HG03108 (cell line): ENCODE results near the gene PDE11A.

ENCODE experiments used
- ATAC-seq: cut with Tn5 transposase; IDR thresholded peaks from one replicate; pipeline ENCODE4 v1.9.1; 2021; ENCODE audit warnings: moderate library complexity; ENCODE audit not compliant: unreplicated experiment

Gene PDE11A

DNA sequence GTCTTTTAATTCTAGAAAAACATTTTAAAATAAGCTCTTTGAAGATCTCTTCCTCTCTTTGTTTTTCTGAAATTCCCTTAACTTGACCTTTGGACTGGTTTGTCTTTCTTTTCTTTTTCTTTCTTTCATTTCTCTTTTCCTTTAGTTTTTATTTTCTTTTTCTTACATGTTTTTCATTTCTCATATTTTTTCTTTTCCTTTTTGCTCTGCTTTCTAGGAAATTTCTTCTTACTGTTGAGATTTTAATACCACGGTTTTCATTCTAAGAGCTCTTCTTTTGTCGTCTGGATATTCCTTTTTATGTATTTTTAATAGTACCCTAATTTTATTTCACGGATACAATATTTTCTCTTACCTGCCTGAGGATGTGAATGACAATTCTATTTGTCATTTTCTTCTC lies 342.2 kb downstream of the PDE11A start:
- ATAC-seq, result no peak

DNA sequence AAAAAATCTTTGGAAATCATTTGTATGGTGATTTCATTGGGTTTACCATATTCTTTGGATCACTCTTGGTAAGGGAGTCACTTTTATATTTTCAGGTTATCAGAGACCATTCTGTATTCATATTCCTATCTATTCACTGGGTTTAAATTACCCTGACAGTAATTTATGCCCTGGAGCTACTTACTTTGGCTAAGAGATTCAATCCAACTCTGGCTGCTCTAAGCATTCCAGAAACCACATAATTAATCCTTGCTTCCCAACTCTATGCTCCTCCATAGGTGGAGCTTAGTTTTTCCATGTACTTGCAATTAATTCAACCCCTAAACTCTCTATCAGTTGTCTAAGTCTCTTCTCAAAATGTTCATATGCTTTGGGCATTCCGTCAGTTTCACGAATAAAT lies 343.7 kb downstream of the PDE11A start:
- no peak for ATAC-seq

GRCh38 chr2:177728399-177728765 lies 344.2 kb downstream of the PDE11A start:
- ATAC-seq, result no peak

DNA sequence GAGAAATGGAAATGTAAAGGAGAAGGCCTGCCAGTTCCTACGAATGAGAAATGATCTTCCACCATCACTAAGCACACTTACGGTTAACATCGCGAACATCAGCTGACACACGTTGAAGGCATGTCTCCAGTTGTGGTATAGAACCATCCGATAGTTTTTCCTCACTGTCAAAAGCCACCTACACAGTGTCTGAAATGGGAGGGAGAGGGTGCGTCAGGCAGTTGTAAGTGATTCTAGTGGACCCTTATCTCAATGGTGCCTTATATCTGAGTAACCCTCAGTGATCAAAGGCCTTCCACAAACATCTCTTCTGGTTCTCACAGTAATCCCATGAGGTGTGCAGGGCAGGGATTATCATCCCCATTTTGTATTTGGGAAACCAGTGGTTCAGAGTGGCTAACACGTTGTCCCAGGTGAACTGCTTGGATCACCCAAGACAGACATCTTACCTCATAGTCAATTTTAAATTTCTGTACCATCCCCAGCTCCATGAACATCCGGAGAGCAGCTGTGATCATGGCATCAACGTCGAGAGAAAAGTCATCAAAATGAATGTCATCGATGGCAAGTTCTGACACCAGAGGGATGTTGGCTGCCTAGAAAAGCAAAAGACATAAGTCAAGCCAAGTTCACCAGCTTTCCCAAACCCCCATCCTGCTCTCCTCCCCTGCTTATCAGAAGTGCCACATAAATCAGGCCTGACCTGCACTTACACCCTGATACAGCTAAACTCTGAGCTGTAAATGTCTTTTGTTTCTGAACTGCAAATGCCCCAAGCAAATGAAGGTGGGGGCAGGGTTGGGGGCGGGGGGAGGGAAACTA lies 344.8 kb downstream of the PDE11A start:
- ATAC-seq, result no peak

DNA sequence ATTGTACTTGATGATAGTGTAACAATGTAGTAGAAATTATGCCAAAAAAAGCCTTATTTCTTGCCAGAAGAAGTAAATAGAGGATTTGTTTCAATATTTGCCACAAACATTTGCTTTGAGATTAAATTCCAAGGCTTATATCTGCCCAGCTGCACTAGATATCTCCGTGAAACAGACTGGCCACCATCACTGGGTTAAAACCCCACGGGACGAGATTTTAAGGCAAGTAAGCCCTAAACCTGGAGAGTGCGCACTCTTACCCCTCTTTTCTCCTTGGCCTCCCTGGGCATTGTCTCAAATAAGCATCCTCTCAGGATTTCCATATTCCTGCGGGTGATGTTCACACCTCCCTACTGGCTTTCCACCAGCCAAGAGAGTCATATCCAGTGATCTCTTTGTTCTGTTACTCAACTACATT lies 345.6 kb downstream of the PDE11A start:
- ATAC-seq, result no peak

DNA sequence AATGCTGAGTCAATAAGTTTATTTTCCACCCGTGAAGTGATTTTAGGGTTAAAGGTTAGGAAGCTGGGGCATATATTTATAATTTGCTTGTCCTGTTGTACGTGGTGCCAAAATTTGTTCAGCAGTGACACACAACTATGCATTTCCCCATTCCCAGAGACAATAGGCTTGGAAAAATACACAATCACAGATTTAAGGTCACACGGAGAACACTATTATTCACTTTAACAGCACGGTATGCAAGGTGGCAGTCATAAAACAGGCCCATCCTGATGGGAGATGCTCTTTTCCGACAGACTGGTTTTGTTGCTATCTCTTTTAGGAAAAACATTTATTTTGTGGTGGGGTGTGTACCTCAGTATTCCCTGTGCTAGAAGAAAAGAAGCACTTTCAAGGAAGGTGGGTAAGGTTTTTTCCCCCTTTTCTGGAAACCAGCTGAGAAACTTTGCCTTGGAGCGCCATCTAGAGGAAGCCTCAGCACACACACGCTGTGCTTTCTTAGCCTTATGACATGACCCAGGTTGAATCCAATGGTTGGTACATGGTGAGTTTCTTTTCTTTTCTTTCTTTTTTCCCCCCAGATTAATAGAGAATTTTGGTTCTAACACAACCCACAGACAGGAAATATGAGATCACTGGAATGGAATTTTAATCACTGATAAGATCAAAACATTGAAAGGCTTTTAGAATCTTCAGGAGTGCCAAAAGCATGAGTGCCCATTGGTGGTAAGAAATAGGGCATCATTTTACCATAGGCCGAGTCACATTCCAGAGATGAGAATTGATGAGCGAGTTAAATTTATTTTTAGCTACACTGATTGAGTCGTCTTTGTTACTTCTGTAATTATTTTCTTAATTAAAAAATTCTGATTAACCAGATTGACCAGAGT lies 347.9 kb downstream of the PDE11A start:
- ATAC-seq, result no peak

- no peak for ATAC-seq
These were observed 349.3 kb downstream of the PDE11A start for GRCh38 chr2:177723235-177723634.

- no peak for ATAC-seq
These were observed 350.6 kb downstream of the PDE11A start for GRCh38 chr2:177721818-177722567.

DNA sequence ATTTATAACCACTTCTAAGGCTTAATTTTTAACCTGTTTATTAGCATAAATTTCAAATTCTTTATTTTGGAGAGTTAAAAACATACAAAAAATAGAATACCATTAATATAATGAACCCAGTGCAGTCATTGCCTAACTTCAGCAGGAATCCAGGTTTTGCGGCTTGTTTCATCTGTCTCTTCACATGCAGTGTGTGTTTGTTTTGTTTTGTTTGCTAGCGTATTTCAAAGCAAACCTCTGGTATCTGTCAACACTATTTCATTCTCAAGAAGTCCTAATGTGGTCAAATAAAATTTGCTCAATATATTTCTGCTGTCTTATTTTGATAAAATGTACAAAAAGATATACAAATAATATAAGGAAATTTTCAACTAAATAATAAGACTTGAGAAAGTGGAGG lies 351.5 kb downstream of the PDE11A start:
- ATAC-seq, result no peak

DNA sequence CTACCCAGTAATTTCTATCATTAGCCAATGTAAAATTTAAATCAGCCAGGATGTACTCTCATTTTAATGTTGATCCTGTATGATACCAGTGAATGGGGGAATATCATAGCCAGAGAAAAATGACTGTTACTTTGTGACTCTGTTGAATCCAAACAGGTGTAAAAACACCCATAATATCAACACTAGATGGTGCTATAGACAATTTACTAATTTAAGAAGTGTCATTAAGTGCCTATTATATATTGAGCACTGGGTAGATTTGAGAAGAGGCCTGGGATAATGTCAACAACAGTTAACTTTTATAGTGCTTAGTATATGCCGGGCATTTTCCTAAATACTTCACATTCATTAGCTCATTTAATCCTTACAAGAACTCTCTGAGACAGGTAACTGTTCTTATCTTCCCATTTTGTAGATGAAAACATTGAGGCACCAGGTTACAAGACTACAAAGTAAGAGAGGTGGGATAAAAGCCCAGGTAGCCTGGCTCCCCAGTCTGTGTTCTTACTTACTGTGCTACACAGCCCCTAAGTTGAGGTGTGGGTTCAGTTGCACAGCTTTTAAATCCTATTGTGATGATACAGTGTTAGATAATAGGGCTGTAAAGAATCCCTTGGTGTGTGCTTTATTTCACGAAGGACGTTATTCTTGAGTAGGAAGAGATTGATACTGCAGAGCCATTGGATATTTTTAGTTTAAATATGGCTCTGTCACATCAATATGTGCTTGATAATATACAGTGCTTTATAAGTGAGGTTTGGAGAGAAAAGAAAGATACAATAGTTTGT lies 354.6 kb downstream of the PDE11A start:
- no peak for ATAC-seq

- ATAC-seq, result no peak
These were observed 356.1 kb downstream of the PDE11A start for GRCh38 chr2:177716484-177716883.

GRCh38 chr2:177715771-177716170 lies 356.8 kb downstream of the PDE11A start:
- no peak for ATAC-seq

DNA sequence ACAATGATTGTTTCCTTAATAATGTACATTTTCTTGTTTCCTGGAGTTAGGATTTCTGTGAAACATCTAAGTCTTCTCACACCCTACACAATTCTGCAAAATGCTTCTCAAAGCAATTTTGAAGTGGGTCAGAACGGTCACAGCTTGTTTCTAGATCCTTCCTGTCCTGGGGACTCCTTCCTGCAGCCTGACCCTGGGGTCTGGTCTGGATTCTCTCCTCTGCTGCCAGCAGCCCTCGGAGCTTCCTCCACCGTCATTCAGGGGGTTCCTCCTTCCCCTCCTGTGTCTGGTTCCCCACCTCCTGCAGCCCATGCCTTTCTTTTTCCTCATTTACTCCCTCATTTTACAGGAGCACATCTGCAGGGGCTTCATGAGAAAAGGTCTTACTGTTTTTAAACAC lies 357.9 kb downstream of the PDE11A start:
- no peak for ATAC-seq

DNA sequence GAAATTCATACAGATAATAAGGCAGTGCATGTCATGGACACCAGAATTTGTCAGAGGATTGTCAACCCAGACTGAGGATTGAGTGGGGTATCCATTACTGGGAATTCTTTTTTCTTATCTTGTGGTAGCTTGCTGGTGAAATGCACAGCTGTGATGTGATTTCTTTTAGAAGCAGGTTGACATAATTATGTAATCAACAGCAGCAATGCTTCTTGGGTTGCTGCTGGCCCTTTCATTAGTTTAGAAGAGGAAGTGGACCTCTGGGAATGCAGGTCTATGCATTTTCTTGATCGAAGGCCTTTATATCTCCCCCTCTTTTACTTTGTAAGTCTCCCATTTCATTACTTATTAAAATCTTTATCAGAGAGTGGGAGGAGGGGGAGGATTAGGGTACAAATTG lies 360.1 kb downstream of the PDE11A start:
- no peak for ATAC-seq

GRCh38 chr2:177711483-177712265 lies 360.9 kb downstream of the PDE11A start:
- no peak for ATAC-seq

DNA sequence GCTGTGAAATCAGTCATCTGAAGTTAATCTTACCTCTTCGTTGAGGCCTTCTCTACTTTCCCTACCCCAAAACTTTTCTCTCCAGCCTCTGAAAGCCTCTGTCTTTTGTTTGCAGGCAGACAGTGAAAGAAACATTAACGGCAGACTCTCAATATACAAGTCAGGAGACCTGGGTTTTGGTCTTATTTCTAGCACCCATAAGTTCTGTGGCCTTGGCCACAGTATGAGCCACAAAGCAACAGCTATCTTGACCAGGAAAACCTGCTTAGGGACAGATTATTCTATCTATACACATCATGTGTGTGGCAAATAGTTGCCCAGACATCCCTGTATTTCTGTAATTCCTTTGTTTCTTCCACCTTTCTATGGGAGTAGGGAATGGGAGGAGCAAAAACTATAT lies 361.7 kb downstream of the PDE11A start:
- ATAC-seq, result no peak

GRCh38 chr2:177709986-177710401 lies 362.6 kb downstream of the PDE11A start:
- no peak for ATAC-seq

DNA sequence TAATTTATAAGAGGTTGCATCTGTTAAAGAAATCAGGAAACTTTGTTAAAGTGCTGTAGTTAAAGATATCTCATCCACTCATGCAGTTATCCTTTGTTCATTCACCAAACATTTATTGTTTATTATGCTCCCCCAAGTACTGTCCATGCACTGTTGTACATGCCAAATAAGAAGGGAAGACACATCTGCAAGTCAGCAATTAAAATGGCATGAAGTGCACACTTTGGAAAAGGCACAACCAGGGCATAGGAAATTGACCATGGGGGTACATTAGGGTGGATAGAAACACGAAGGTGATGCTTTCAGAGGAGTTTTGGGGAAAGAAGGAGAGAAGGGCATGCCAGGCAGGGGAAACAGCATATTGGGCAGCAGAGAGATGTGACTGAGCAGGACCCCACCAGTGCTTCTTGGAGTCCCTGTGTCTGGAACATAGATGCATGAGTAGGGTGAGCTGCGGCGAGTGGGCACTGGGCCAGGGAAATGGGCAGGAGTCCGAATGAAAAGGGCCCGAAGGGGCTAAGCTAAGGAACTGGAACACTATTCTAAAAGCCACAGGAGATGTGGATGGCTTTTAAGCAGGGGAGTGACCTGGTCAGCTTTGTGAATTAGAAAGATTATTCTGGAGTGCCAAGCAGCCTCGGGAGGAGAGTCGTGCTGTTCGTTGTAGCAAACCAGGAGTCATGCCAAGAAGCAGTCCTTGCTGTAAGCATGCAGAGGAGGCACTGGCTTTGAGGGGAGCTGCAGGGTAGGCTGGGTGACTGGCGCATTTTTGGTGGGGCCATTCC lies 363.7 kb downstream of the PDE11A start:
- ATAC-seq, result no peak

GRCh38 chr2:177708106-177708505 lies 364.5 kb downstream of the PDE11A start:
- ATAC-seq, result no peak
